Activated CD8-positive, alpha-beta memory T cell treated with anti-CD3 and anti-CD28 coated beads for 1 hour (primary cell): Measurements from ENCODE around the gene BPIFB4.
"Not testable (repeated sequence)": the region's sequence is repeated elsewhere in the genome, so short reads cannot be mapped to it uniquely, and the experiment has no call there.

ENCODE experiments used
- DNase-seq, 2 donors: peaks; one replicate each; pipeline ENCODE4 v3.0.0-alpha.2; 2020; ENCODE audit warnings: low read depth in 1 of 2; ENCODE audit errors: extremely low read depth in 1 of 2

The BPIFB4 gene

DNA sequence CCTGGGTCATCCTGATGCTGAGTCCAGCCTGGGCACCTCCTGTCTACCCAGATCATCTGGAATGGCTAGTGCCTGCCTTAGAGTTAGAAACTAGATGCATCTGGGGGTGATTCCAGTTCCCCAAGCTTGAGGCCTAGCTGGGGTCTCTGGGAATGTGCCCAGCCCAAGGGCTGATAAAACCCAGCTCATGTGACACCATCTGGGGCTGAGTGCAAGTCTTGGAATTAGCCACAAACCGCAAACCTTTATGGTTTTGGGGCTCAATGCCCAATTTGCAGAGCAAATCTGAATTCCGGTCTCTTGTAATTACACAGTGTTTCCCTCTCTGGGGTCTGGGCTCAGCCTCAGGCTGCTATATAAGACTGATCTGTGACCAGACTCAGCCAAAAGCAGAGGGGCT lies at the start of gene BPIFB4:
TSS of gene BPIFB4 (plus strand) at position 385 of the 400 bp plus-strand sequence. CDS start 1,884 bp downstream, outside the sequence.
- no peak for DNase-seq

DNA sequence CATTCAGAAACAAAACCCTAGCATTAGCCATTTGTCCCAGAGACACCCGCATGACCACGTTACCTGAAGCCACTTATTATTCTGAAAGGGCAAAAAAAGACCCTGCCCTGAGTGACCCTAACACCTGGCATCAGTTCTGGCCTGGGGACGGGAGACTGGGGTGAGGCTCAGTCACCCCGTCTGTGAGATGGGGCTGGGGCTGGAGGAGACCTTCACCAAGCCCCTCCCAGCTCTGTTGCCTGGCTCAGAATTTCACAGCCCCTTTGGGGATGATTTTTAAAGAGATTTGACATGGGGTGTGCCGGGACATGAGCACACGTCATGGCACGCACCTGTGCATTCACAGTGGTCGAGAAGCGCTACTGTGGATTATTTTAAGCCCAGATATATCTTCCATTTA lies 49.4 kb upstream of the BPIFB4 start:
- DNase-seq, result no peak

DNA sequence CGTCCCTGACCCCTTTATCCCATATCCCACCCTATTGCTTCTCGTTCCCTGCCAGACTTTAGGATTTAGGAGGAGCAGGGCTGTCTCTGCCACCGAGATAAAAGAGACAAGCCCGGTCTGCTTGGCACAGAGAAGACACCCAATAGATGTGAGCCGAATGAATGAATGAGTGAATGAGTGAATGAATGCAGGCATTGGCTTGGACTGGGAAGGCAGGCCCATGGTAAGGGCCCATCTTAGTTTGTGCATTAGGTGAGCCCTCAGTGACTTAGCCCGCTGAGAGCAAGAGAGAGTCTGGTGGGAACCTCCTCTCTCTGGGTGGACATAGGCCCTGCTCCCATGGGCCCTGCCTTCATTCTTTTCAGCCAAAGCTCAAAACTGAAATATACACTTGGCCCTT lies 48.9 kb upstream of the BPIFB4 start:
- no peak for DNase-seq

DNA sequence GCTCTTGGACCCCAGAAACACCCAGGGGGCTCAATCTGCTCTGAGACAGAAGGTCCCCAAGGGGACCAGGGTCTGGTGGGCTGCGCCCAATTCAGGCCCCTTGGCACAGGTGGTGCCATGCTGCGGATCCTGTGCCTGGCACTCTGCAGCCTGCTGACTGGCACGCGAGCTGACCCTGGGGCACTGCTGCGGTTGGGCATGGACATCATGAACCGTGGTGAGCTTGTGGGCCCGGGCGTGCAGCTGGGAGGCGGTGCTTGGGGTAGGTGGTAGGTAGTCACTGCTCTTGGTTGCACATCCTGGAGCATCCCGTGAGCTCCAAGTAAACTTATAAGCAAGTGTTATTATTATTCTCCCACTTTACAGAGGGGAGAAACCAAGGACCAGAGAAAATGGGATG lies 47.9 kb upstream of the BPIFB4 start, which contains the start of gene BPIFB6:
TSS of gene BPIFB6 (plus strand) at position 118 of the 400 bp plus-strand sequence. CDS start at position 118, 0 bp downstream.
- DNase-seq, result no peak

DNA sequence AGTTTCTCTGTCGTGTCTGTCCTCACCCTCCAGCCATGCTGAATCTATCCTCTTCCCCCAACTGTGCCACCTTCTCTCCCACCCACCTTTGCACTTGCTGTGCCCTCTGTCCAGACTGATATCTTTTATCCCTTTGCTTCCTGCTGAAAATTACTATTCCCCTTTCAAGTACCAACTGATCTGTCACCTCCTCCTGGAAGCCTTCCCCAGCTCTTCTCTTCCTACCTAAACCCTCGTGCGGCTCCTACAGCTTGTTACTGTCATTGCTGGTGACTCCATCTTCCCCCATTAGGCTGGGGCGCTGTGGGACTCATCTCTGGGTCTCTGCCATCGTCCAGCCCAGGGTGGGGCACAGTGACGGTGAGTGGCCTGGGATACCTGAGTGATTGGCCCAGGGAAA lies 46.9 kb upstream of the BPIFB4 start:
- DNase-seq, result no peak

DNA sequence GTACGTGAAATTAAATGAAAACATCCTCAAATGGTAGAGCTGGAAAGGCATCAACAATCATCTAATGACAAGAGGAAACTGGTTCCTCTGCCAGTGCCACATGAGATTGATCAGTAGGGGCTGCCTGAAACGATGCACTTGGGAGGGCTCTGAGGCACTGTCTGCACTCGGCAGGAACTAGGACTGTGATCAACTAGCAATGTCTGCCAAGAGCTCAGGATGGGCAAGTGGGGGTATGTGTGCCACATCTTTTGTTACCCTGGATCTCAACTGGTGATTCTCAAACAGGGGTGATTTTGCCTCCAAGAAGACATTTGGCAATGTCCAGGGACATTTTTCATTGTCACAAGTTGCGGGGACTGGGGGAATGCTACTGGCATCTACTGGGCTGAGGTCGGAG lies 46.1 kb upstream of the BPIFB4 start:
- no peak for DNase-seq

DNA sequence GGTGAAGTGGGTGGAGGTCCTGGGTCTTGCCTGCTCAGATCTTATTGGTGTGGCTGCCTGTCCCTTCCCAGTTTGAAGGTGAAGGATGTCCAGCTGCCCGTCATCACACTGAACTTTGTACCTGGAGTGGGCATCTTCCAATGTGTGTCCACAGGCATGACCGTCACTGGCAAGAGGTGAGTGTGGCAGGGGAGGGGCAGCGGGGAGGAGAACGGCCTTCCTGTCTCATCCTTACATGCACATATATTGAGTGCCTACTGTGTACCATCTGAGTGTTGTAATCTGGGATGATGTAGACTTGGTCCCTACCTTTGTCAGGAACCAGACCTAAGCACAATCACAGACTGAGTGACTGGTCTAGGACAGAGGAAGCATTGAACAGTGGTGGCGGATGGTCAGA lies 45.3 kb upstream of the BPIFB4 start:
- DNase-seq, result no peak

DNA sequence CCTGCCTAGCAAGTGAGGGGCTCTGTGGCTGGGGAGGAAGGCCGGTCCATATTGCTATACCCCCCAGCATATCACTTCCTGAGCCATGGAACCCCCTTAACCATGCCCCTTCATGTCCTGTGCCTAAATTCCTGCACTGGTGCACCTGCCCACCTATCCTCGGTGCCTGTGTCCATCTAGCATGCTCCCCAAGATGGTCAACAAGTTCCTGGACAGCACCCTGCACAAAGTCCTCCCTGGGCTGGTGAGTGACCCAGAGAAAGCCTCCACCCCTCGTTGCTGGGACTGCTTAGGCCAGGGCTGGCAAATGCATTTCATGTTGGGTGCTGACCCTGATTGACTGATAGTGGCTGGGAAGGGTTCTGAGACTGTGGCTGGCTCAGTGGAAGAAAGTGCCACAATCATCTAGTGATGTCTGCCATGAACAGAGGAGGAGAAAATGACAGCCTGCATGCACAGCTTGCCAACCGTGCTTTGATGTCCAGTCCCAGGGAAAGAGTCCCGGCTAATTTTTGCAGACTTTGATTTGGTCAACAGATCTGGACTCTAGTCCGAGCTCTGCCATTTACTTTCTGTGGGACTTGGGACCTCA lies 44.4 kb upstream of the BPIFB4 start:
- DNase-seq, result no peak

DNA sequence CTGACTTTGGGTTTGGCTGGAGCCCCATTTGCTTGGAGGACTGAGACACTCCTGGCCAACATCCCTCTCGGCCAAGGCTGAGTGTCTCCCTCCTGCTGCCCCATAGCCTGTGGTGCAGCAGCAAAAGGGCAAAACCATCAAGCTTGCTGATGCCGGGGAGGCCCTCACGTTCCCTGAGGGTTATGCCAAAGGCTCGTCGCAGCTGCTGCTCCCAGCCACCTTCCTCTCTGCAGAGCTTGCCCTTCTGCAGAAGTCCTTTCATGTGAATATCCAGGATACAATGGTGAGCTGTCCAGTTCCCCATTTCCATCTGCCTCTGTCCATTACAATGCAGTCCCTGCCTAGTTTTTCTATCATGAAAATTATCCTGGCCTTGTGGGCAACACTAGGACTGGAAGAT lies 42.0 kb upstream of the BPIFB4 start:
- DNase-seq, result no peak

DNA sequence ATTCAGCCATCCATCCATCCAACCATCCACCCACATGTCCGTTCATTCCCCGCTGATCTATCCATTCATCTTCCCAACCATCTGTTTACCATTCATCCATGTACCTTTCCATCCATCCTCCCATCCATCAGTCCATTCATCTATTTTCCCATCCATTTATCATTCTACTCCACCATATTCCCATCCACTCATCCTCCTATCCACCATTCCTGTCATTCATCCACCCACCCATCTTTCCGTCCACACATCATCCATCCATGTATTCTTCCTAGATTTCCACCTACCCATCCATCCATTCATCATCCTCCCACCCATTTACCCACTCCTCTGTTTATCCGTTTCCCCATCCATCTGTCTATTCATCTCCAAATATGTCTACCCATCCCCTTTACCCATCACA lies 41.2 kb upstream of the BPIFB4 start:
- DNase-seq, result no peak

DNA sequence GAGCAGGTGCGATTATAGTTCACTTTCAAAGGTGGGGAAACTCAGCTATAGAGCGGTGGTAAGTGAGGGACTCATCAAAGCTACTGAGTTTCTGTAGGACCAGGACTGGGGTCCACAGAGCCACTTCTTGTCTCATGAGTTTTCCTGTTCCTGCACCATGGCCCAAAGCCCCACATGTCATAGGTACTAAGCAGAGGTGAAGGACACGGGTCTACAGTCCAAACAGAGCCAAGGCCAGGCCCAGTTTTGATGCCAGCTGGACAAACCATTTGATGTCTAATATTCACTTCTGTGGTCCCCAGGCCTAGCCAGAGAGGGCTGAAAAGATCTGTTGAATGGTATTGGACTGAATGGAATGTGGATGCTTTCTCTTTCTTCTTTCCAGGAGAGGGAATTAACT lies 37.0 kb upstream of the BPIFB4 start:
- DNase-seq, result no peak

DNA sequence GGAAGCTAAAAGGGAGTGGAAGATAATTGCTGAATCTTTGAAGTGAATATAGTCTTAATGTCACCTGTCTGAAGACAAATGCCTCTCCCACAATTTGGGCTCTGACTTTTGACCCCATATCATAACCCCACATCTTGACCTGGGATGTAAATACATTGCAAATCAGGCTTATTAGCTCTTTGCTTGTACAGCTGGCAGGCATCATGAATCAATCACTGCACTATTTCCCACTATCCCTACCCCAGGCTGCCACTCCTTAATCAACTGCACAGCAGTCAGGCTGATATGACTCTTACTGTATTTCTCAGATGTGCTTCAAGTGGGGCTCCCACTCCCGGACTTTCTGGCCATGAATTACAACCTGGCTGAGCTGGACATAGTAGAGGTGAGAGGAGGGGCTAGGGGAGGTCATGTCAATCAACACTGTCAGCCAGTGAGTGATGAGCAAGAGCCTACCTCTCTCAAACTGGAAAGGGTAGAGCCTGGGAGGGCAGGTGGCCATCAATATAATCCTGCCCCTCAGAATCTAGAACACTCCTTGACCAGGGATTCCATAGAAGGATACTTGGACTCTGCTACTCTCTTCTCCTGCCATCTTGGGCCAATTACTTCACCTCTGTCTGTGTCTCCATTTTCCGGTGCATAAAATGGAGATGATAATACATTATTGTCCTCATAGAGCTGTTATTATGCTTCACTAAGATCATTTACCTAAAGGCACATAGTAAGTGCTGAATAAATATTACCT lies 36.3 kb upstream of the BPIFB4 start:
- DNase-seq, result no peak

DNA sequence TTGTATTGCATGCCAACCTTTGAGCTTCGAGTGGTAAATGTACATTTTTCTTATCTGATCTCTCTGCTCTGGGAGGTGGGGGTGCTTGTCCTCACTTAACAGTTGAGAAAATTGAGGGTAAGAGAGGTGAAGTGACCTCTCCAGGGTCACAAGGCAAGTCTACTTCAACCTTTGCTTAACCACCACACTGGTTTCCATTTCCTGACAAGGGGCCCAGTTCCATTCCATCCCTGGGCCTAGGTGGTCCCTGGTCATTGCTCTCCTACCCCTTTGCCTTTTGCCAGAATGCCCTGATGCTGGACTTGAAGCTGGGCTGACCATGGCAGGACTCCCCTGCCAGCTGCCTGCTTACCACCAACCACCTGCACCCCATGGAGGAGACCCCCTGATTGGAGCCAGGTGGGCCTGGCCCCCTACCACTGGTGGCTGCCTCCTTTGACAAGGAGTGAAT lies 35.7 kb upstream of the BPIFB4 start:
- no peak for DNase-seq

DNA sequence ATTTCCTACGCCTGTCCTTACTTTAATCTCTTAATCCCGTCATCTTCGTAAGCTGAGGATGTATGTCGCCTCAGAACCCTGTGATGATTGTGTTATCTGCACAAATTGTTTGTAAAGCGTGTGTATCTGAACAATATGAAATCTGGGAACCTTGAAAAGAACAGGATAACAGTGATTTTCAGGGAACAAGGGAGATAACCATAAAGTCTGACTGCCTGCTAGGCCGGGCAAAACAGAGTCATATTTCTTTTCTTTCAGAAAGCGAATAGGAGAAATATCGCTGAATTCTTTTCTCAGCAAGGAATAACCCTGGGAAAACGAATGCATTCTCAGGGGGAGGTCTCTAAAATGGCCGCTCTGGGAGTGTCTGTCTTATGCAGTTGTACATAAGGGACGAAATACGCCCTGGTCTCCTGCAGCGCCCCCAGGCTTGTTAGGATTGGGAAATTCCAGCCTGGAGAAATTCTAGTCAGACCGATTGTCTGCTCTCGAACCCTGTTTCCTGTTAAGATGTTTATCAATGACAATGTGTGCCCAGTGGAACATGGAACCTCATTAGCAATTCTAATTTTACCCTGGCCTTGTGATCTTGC lies 34.2 kb upstream of the BPIFB4 start:
- not testable (repeated sequence) for DNase-seq

DNA sequence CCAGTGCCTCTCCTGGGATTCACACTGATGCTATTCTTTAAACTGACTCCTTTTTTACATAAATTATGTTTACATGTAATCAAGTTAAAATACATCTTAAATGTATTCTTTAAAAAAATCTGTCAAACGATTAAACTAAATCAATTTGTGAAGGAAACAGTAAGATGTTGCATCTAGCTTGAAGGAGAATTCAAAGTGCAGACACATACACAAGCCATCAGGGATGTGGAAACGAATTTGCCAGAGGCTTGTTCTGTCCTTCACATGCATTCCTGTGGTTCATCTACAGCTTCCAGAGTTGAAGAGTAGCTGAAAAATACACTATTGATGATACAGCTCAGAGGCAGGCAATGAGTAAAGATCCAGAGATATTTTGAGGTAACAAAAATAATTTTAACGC lies 33.0 kb upstream of the BPIFB4 start:
- no peak for DNase-seq

DNA sequence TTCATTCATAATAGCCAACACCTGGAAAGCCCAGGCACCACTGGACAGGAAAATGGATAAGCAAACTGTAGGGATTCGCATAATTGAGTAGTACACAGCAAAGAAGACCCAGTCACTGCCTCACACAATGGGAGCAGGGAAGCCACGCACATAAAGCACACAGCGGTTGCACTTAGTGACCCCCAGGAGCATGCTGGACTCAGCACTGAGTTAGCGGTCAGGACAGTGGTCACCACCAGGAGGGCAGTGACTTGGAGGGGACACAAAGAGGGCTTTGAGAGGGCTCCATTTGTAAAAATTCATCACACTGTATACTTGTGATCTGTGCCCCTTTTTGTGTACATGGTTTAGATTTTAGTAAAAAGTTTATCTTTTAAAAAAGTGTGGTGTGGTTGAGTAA lies 28.1 kb upstream of the BPIFB4 start:
- no peak for DNase-seq

DNA sequence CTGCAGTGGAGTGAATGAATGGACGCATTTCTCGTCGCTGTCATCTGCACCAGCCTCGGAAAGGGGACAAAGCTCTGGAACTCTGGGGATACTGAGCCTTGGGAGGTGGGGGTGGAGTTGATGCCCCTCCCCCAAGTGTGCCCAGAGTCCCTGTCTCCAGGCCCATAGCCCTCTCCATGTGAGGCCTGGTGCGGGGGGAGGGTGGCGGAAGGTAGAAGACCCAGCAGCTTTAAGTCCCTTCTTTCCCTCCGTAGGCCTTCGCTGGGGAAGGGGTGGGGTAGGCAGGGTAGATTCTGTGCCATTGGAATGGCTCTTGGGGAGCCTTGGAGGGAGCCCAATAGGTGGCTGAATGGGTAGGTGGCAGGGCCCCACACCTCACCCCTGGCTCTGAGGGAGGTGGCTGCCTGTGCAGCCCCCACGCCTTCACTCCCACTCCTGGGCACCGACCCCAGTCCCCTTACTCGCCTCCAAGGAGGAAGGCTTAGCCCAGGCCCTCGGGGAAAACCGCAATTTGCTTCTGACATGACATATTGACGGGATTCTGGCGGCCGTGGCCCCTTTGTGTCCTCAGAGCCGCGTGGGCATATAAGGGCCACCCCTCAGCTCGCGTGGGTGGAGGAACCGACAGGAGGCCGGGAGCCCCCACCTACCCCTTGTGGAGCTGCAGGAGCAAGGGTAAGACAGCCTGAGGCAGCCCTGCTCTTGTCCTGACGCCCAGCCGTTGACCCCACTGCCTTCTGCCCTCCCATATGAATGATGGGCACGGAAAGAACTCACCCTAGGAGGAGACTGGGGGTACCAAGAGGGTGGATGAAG lies 25.9 kb upstream of the BPIFB4 start, which contains the start of gene BPIFB3:
TSS of gene BPIFB3 (plus strand) at position 613 of the 816 bp plus-strand sequence. CDS start 1,533 bp downstream, outside the sequence.
- no peak for DNase-seq

DNA sequence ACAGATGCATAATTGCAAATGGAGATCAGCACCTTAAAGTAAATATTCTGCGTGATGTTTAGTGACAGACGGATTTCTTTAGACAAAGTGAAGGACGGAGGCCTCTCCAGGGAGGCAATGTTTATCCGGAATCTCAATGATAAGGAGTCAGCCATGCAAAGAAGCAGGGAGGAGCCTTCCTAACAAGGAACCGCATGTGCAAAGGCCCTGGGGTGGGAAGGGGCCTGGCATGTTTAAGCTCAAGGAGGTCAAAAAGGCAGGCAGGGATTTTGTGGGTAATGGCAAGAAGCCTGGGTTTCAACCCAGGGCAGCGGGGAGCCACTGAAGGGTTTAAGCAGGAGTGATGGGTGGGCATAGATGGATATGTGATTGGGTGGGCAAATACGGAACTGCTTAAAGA lies 25.1 kb upstream of the BPIFB4 start:
- no peak for DNase-seq

DNA sequence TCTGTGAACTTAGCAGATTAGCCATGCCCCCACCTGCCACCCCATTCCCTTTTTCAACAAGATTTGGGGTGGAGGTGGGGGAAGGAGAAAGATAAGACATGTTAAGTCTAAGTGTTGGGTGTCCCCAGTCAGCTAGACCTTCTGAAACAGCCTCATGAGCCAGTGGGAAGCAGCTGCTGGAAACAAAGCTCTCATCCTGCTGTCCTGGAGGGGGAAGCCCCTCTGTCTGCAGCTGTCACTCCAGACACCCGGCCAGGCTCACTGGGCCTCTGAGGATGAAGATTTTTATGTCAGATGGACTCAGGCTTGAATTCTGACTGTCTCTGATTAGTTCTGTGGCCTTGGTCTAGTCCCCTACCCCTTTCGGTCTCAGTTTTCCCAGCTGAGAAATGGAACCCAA lies 24.7 kb upstream of the BPIFB4 start:
- DNase-seq, result no peak

DNA sequence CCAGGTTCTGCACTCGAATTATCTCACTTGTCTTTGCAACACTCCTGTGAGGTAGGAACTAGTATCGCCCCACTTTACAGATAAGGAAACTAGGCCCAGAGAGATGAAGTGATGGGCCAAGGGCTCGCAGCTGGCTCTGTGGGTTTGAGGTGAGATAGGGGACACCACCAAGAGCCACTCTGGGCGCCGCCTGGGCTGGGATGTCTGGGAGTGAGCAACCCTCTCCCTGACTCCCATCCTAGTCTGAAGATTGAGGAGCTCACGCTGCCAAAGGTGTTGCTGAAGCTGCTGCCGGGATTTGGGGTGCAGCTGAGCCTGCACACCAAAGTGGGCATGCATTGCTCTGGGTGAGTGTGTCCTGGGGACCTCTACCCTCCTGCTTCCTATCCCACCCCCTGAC lies 20.3 kb upstream of the BPIFB4 start:
- no peak for DNase-seq

DNA sequence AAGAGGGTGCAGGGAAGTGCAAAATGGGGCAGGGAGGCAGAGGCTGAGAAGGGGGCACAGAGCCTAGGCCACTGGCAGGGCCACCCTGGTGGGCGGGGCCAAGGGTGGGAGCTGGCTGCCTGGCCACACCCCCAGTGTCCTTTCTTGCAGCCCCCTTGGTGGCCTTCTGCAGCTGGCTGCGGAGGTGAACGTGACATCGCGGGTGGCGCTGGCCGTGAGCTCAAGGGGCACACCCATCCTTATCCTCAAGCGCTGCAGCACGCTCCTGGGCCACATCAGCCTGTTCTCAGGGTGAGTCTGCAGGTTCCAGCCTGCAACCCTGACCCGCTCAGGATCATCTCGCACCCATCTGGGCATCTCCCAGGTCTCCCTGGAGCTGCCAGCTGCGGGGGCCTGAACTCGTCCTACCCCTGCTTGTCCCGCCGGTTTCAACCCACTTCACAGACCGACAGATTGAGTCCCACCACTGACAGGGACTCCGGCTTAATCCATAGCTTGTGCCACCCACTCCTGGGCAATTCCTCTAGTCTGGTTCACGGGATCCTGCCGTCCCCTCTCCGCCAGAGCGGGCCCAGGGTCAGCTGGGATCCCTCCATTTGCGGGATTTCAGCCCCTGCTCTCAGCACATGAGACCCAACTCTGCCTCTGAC lies 19.6 kb upstream of the BPIFB4 start:
- no peak for DNase-seq
